Measurements from ENCODE around the gene SUMO1.

GRCh38 chr2:202193305-202193704, 45.1 kb downstream of the SUMO1 start:
- no peak for TF ChIP-seq CTCF (conservative IDR thresholded peaks at IDR 0.05; ENCODE audit: low read depth, low read length)
- TF ChIP-seq POLR2A (IDR thresholded peaks at IDR 0.05; ENCODE audit: low read depth, low read length) = no peak
- TF ChIP-seq RFX5 (IDR thresholded peaks at IDR 0.05; ENCODE audit: low read depth, low read length) = no peak
- no peak for TF ChIP-seq SMC3 (IDR thresholded peaks at IDR 0.05; ENCODE audit: low read depth, low read length)
- TF ChIP-seq CEBPB (IDR thresholded peaks at IDR 0.05; ENCODE audit: low read depth, low read length) = no peak
- no peak for TF ChIP-seq USF2 (IDR thresholded peaks at IDR 0.05; ENCODE audit: low read depth, low read length)
- no peak for TF ChIP-seq RCOR1 (IDR thresholded peaks at IDR 0.05; ENCODE audit: insufficient replicate concordance, low read length)
- no peak for TF ChIP-seq MXI1 (IDR thresholded peaks at IDR 0.05; ENCODE audit: borderline replicate concordance, low read depth, low read length)
- no peak for TF ChIP-seq RAD21 (IDR thresholded peaks at IDR 0.05; ENCODE audit: low read length)
- TF ChIP-seq ELK1 (IDR thresholded peaks at IDR 0.05; ENCODE audit: borderline replicate concordance, low read depth, low read length) = no peak
- no peak for TF ChIP-seq MAFK (IDR thresholded peaks at IDR 0.05; ENCODE audit: low read depth, low read length)
- no peak for TF ChIP-seq NFE2L2 (IDR thresholded peaks at IDR 0.05; ENCODE audit: low read depth, low read length)
- no peak for TF ChIP-seq FOS (IDR thresholded peaks at IDR 0.05; ENCODE audit: low read depth, low read length)
- no peak for TF ChIP-seq CHD1 (IDR thresholded peaks at IDR 0.05; ENCODE audit: low read depth, low read length)

All from IMR-90 (cell line).